OCI-LY3 (cell line): ENCODE measurements around the gene DSTYK.

ENCODE experiments used
- H2AFZ ChIP-seq: fragments of 200-600, 300-600 bp; shearing (Covaris generic); 2 replicates; pipeline ENCODE4 v1.6.0; 2014; ENCODE audit warnings: antibody characterized with exemption, low read depth, low read length
- H3K27ac ChIP-seq: fragments of 200-600, 300-600 bp; sonication (generic); 2 replicates; pipeline ENCODE4 v1.5.1; 2014; ENCODE audit warnings: mild to moderate bottlenecking, low read length, moderate library complexity, mixed read lengths
- H3K27me3 ChIP-seq: fragments of 200-600, 300-600 bp; sonication (generic); 2 replicates; pipeline ENCODE4 v1.6.1; 2014; ENCODE audit warnings: low read depth, low read length, mixed read lengths
- H3K36me3 ChIP-seq: fragments of 200-600, 300-600 bp; sonication (generic); replicated peaks from 2 replicates; pipeline ENCODE3; 2014; ENCODE audit warnings: low read depth, low read length, mixed read lengths
- H3K4me1 ChIP-seq: fragments of 300-600, 200-600 bp; sonication (generic); 2 replicates; pipeline ENCODE4 v1.6.1; 2014; ENCODE audit warnings: low read length, mixed read lengths
- H3K4me2 ChIP-seq: fragments of 200-600, 300-600 bp; sonication (generic); 2 replicates; pipeline ENCODE4 v1.6.1; 2014; ENCODE audit warnings: low read length, mixed read lengths
- H3K4me3 ChIP-seq: fragments of 300-600, 200-600 bp; sonication (generic); 2 replicates; pipeline ENCODE4 v1.5.1; 2014; ENCODE audit warnings: antibody characterized with exemption, mild to moderate bottlenecking, low read length, moderate library complexity
- H3K79me2 ChIP-seq: fragments of 300-600, 200-600 bp; shearing (Covaris generic); 2 replicates; pipeline ENCODE4 v1.6.1; 2014; ENCODE audit warnings: mild to moderate bottlenecking, low read length, mixed read lengths
- H3K9ac ChIP-seq: fragments of 300-600, 200-600 bp; shearing (Covaris generic); 2 replicates; pipeline ENCODE4 v1.6.0; 2014; ENCODE audit warnings: mild to moderate bottlenecking, low read length, moderate library complexity
- H3K9me3 ChIP-seq: fragments of 200-600, 300-600 bp; shearing (Covaris generic); 2 replicates; pipeline ENCODE4 v1.6.1; 2014; ENCODE audit warnings: low read length, mixed read lengths; ENCODE audit not compliant: insufficient read depth
- H4K20me1 ChIP-seq: fragments of 200-600, 300-600 bp; sonication (generic); 2 replicates; pipeline ENCODE4 v1.6.1; 2016; ENCODE audit warnings: low read length, mixed read lengths; ENCODE audit not compliant: insufficient read depth
- CTCF ChIP-seq: fragments of 200-600, 300-600 bp; sonication (generic); IDR thresholded peaks from 2 replicates; pipeline ENCODE4 v1.5.1; 2014; ENCODE audit warnings: antibody characterized with exemption, low read length, low read depth
- EZH2phosphoT487 ChIP-seq: fragments of 200-600 bp; shearing (Covaris generic); IDR thresholded peaks from 2 replicates; pipeline ENCODE4 v1.6.1; 2018; ENCODE audit warnings: antibody characterized with exemption, mixed run types, low read depth

Gene DSTYK

GRCh38 chr1:205211839-205212536 is 486 bp upstream of the DSTYK start:
- TF ChIP-seq CTCF (no peak), EZH2phosphoT487 (no peak)
- H3K9ac ChIP-seq, result peak overlapping the region; percentile 80

GRCh38 chr1:205210756-205211168 is 740 bp downstream of the DSTYK start:
- Histone ChIP-seq H3K9me3 (no peaks in the 10 kb centered on the region), H3K4me1 (peaks cover 30% of the 10 kb centered on the region), H4K20me1 (no peaks in the 10 kb centered on the region), H3K27me3 (no peaks in the 10 kb centered on the region), H3K79me2 (peaks cover 33% of the 10 kb centered on the region), H3K36me3 (no peaks in the 10 kb centered on the region), H3K27ac (peak overlapping the region; percentile 61), H3K4me2 (peak overlapping the region; percentile 87), H2AFZ (peak overlapping the region; percentile 97), H3K9ac (peak overlapping the region; percentile 80), H3K4me3 (peak overlapping the region; percentile 85)
- no peak for TF ChIP-seq EZH2phosphoT487
- no peak for TF ChIP-seq CTCF

More at GRCh38 chr1:205211839-205212536, 486 bp upstream of the DSTYK start:
- H4K20me1 ChIP-seq, result no peaks in the 10 kb centered on the region
- peak overlapping the region; percentile 61 for H3K27ac ChIP-seq
- peak overlapping the region; percentile 85 for H3K4me3 ChIP-seq
- no peaks in the 10 kb centered on the region for H3K27me3 ChIP-seq
- peak overlapping the region; percentile 87 for H3K4me2 ChIP-seq
- peak overlapping the region; percentile 97 for H2AFZ ChIP-seq
- H3K36me3 ChIP-seq, result no peaks in the 10 kb centered on the region
- peaks cover 30% of the 10 kb centered on the region for H3K4me1 ChIP-seq
- no peaks in the 10 kb centered on the region for H3K9me3 ChIP-seq
- peaks cover 33% of the 10 kb centered on the region for H3K79me2 ChIP-seq

GRCh38 chr1:205208811-205209210 is 2.7 kb downstream of the DSTYK start:
- no peak overlapping the region for H3K27ac ChIP-seq
- peaks cover 11% of the 10 kb centered on the region; the same call in 1 of the 2 replicates for H4K20me1 ChIP-seq
- H3K4me2 ChIP-seq, result no peak overlapping the region
- no peaks in the 10 kb centered on the region for H3K9me3 ChIP-seq
- no peak overlapping the region for H3K4me3 ChIP-seq
- H2AFZ ChIP-seq, result no peak overlapping the region
- no peaks in the 10 kb centered on the region for H3K27me3 ChIP-seq
- peaks cover 38% of the 10 kb centered on the region for H3K79me2 ChIP-seq
- no peak for TF ChIP-seq CTCF
- TF ChIP-seq EZH2phosphoT487, result no peak
- no peak overlapping the region for H3K9ac ChIP-seq
- H3K4me1 ChIP-seq, result peaks cover 17% of the 10 kb centered on the region
- no peaks in the 10 kb centered on the region for H3K36me3 ChIP-seq

- Histone ChIP-seq H3K27me3 (no peaks in the 10 kb centered on the region), H3K4me3 (no peak overlapping the region), H3K4me2 (no peak overlapping the region), H3K4me1 (peaks cover 2% of the 10 kb centered on the region; the same call in 1 of the 2 replicates), H3K79me2 (peaks cover 31% of the 10 kb centered on the region), H2AFZ (no peak overlapping the region), H3K36me3 (no peaks in the 10 kb centered on the region), H3K9ac (no peak overlapping the region), H4K20me1 (peaks cover 16% of the 10 kb centered on the region; the same call in 1 of the 2 replicates), H3K9me3 (no peaks in the 10 kb centered on the region), H3K27ac (no peak overlapping the region)
- no peak for TF ChIP-seq CTCF
- TF ChIP-seq EZH2phosphoT487, result no peak
Observed at GRCh38 chr1:205205055-205205454, 6.4 kb downstream of the DSTYK start.
